Parathyroid adenoma (tissue), 2 donors: ENCODE results near the gene ETV7.

Source experiments
- H2AFZ ChIP-seq: fragments of 300-600 bp; sonication (generic); one replicate; pipeline ENCODE4 v1.7.0; 2017; ENCODE audit warnings: antibody characterized with exemption, mild to moderate bottlenecking
- H3K27ac ChIP-seq: fragments of 300-600 bp; sonication (generic); one replicate; pipeline ENCODE4 v1.7.0; 2017
- H3K27me3 ChIP-seq: fragments of 300-600 bp; sonication (generic); one replicate; pipeline ENCODE4 v1.7.0; 2017; ENCODE audit warnings: low read length; ENCODE audit not compliant: control insufficient read depth, insufficient read depth
- H3K36me3 ChIP-seq: fragments of 300-600 bp; sonication (generic); one replicate; pipeline ENCODE4 v1.7.0; 2017; ENCODE audit warnings: low read length; ENCODE audit not compliant: control insufficient read depth, insufficient read depth
- H3K4me1 ChIP-seq: fragments of 300-600 bp; sonication (generic); one replicate; pipeline ENCODE4 v1.7.0; 2017; ENCODE audit warnings: control low read depth
- H3K4me2 ChIP-seq: fragments of 300-600 bp; sonication (generic); one replicate; pipeline ENCODE4 v1.7.0; 2017; ENCODE audit warnings: low read length
- H3K4me3 ChIP-seq: fragments of 300-600 bp; sonication (generic); one replicate; pipeline ENCODE4 v1.7.0; 2017; ENCODE audit warnings: low read depth, low read length
- H3K79me2 ChIP-seq: fragments of 300-600 bp; sonication (generic); one replicate; pipeline ENCODE4 v1.7.0; 2017; ENCODE audit warnings: control low read depth
- H3K9ac ChIP-seq: fragments of 300-600 bp; sonication (generic); one replicate; pipeline ENCODE4 v1.7.0; 2017; ENCODE audit warnings: mild to moderate bottlenecking
- H3K9me3 ChIP-seq: fragments of 300-600 bp; sonication (generic); one replicate; pipeline ENCODE4 v1.7.0; 2017; ENCODE audit warnings: low read length; ENCODE audit not compliant: control insufficient read depth
- CTCF ChIP-seq: fragments of 300-600 bp; sonication (generic); IDR thresholded peaks from one replicate; pipeline ENCODE4 v1.7.0; 2017; ENCODE audit warnings: antibody characterized with exemption, mild to moderate bottlenecking
- donor health status: primary hyperparathyroidism.

The ETV7 gene

GRCh38 chr6:36327919-36328236 is 59.6 kb downstream of the ETV7 start:
- no peak overlapping the region for H3K27ac ChIP-seq
- no peak overlapping the region for H3K4me2 ChIP-seq
- H2AFZ ChIP-seq, result no peak overlapping the region

GRCh38 chr6:36327226-36327918 is 60.1 kb downstream of the ETV7 start:
- no peaks in the 10 kb centered on the region for H3K9me3 ChIP-seq
- H3K36me3 ChIP-seq, result no peaks in the 10 kb centered on the region
- H3K4me3 ChIP-seq, result no peak overlapping the region
- H3K9ac ChIP-seq, result no peak overlapping the region
- no peaks in the 10 kb centered on the region for H3K27me3 ChIP-seq
- no peak overlapping the region for H3K4me2 ChIP-seq
- no peaks in the 10 kb centered on the region for H3K4me1 ChIP-seq
- no peak for TF ChIP-seq CTCF
- no peak overlapping the region for H3K27ac ChIP-seq
- no peaks in the 10 kb centered on the region for H3K79me2 ChIP-seq
- no peak overlapping the region for H2AFZ ChIP-seq

More at GRCh38 chr6:36327919-36328236, 59.6 kb downstream of the ETV7 start:
- H3K9ac ChIP-seq, result no peak overlapping the region
- H3K27me3 ChIP-seq, result no peaks in the 10 kb centered on the region
- TF ChIP-seq CTCF, result no peak
- H3K36me3 ChIP-seq, result no peaks in the 10 kb centered on the region
- no peaks in the 10 kb centered on the region for H3K4me1 ChIP-seq
- H3K79me2 ChIP-seq, result no peaks in the 10 kb centered on the region
- no peak overlapping the region for H3K4me3 ChIP-seq
- H3K9me3 ChIP-seq, result no peaks in the 10 kb centered on the region

- no peak overlapping the region for H3K4me3 ChIP-seq
- H3K9ac ChIP-seq, result no peak overlapping the region
- no peaks in the 10 kb centered on the region for H3K9me3 ChIP-seq
- no peak overlapping the region for H3K4me2 ChIP-seq
- no peak overlapping the region for H3K27ac ChIP-seq
- H3K36me3 ChIP-seq, result no peaks in the 10 kb centered on the region
- no peaks in the 10 kb centered on the region for H3K27me3 ChIP-seq
- H3K4me1 ChIP-seq, result no peaks in the 10 kb centered on the region
- no peaks in the 10 kb centered on the region for H3K79me2 ChIP-seq
- TF ChIP-seq CTCF, result no peak
- H2AFZ ChIP-seq, result no peak overlapping the region
These were observed 61.0 kb downstream of the ETV7 start for GRCh38 chr6:36326356-36326995.

GRCh38 chr6:36324715-36325114 is 62.8 kb downstream of the ETV7 start:
- no peak overlapping the region for H3K27ac ChIP-seq
- H3K36me3 ChIP-seq, result no peaks in the 10 kb centered on the region
- no peak overlapping the region for H3K9ac ChIP-seq
- no peaks in the 10 kb centered on the region for H3K79me2 ChIP-seq
- H3K9me3 ChIP-seq, result no peaks in the 10 kb centered on the region
- H3K4me1 ChIP-seq, result no peaks in the 10 kb centered on the region
- no peak overlapping the region for H3K4me3 ChIP-seq
- no peaks in the 10 kb centered on the region for H3K27me3 ChIP-seq
- no peak overlapping the region for H2AFZ ChIP-seq
- no peak overlapping the region for H3K4me2 ChIP-seq
- no peak for TF ChIP-seq CTCF

GRCh38 chr6:36324191-36324590 is 63.3 kb downstream of the ETV7 start:
- no peak overlapping the region for H3K4me3 ChIP-seq
- H3K9ac ChIP-seq, result no peak overlapping the region
- no peaks in the 10 kb centered on the region for H3K9me3 ChIP-seq
- H3K79me2 ChIP-seq, result no peaks in the 10 kb centered on the region
- H2AFZ ChIP-seq, result no peak overlapping the region
- no peak for TF ChIP-seq CTCF
- H3K27me3 ChIP-seq, result no peaks in the 10 kb centered on the region
- H3K27ac ChIP-seq, result no peak overlapping the region
- H3K4me2 ChIP-seq, result no peak overlapping the region
- no peaks in the 10 kb centered on the region for H3K4me1 ChIP-seq
- H3K36me3 ChIP-seq, result no peaks in the 10 kb centered on the region
